NCI-H1417 treated with DMSO at 0.1 percent for 48 hours (cell line): ENCODE data around the gene REEP2.
"Not testable (repeated sequence)": the region's sequence is repeated elsewhere in the genome, so short reads cannot be mapped to it uniquely, and the experiment has no call there.

ENCODE experiments used
- DNase-seq: peaks from one replicate; lab custom pipeline; 2025; lab: John Stamatoyannopoulos, UW

REEP2 gene

GRCh38 chr5:138466125-138466899, 27.5 kb downstream of the REEP2 start:
- DNase-seq = no peak

DNA sequence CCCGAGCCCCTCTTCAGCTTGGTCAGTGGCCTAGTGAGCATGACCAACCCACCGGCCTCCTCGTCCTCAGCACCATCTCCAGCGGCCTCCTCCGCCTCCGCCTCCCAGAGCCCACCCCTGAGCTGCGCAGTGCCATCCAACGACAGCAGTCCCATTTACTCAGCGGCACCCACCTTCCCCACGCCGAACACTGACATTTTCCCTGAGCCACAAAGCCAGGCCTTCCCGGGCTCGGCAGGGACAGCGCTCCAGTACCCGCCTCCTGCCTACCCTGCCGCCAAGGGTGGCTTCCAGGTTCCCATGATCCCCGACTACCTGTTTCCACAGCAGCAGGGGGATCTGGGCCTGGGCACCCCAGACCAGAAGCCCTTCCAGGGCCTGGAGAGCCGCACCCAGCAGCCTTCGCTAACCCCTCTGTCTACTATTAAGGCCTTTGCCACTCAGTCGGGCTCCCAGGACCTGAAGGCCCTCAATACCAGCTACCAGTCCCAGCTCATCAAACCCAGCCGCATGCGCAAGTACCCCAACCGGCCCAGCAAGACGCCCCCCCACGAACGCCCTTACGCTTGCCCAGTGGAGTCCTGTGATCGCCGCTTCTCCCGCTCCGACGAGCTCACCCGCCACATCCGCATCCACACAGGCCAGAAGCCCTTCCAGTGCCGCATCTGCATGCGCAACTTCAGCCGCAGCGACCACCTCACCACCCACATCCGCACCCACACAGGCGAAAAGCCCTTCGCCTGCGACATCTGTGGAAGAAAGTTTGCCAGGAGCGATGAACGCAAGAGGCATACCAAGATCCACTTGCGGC, 28.2 kb downstream of the REEP2 start:
- DNase-seq = no peak

DNA sequence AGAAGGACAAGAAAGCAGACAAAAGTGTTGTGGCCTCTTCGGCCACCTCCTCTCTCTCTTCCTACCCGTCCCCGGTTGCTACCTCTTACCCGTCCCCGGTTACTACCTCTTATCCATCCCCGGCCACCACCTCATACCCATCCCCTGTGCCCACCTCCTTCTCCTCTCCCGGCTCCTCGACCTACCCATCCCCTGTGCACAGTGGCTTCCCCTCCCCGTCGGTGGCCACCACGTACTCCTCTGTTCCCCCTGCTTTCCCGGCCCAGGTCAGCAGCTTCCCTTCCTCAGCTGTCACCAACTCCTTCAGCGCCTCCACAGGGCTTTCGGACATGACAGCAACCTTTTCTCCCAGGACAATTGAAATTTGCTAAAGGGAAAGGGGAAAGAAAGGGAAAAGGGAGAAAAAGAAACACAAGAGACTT, 28.9 kb downstream of the REEP2 start:
- no peak for DNase-seq

DNA sequence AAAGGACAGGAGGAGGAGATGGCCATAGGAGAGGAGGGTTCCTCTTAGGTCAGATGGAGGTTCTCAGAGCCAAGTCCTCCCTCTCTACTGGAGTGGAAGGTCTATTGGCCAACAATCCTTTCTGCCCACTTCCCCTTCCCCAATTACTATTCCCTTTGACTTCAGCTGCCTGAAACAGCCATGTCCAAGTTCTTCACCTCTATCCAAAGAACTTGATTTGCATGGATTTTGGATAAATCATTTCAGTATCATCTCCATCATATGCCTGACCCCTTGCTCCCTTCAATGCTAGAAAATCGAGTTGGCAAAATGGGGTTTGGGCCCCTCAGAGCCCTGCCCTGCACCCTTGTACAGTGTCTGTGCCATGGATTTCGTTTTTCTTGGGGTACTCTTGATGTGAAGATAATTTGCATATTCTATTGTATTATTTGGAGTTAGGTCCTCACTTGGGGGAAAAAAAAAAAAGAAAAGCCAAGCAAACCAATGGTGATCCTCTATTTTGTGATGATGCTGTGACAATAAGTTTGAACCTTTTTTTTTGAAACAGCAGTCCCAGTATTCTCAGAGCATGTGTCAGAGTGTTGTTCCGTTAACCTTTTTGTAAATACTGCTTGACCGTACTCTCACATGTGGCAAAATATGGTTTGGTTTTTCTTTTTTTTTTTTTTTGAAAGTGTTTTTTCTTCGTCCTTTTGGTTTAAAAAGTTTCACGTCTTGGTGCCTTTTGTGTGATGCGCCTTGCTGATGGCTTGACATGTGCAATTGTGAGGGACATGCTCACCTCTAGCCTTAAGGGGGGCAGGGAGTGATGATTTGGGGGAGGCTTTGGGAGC, 29.5 kb downstream of the REEP2 start:
- no peak for DNase-seq

DNA sequence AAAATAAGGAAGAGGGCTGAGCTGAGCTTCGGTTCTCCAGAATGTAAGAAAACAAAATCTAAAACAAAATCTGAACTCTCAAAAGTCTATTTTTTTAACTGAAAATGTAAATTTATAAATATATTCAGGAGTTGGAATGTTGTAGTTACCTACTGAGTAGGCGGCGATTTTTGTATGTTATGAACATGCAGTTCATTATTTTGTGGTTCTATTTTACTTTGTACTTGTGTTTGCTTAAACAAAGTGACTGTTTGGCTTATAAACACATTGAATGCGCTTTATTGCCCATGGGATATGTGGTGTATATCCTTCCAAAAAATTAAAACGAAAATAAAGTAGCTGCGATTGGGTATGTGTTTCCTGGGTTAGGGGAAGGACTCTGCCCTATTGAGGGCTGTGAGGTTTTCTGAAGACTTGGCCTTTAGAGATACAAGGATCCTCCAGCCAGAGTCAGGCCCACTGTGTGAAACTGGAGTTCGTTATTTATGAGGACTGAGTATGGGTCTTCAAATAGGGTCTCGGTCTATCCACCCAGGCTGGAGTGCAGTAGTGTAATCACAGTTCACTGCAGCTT, 30.2 kb downstream of the REEP2 start:
- DNase-seq = no peak

DNA sequence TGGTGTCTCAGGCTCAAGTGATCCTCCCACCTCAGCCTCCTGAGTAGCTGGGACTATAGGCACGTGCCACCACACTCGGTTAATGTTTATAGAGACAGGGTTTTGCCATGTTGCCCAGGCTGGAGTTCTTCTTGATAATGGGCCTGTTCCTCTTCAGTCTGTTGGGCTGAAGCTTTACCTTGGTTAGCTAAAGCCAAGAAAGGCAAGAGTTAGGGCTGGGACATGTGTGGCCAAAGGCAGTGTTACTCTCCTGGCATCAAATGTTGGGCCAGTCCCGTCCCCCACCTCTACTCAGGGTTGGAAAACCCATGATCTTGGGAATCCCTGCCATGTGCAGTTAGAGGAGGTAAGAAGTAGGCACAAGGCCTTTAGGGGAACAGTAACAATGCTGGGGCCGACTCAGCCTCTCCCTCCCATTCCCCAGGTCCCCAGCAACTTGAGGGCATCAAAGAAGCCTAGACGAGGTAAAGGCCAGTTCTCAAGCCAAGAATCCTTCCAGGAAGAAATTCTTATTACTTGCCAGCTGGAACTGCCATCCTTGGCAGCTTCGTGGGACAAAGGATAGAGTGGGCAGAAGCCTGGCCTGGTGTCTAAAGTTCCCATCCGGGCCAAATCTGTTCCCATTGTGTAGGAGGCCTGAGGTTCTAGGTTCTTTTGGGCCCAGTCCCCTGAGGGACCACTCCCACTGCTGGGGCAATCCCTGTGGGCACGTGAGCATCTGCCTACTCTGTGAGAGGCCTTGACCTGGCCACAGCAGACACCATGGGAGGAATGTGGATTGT, 30.9 kb downstream of the REEP2 start:
- DNase-seq = no peak

- no peak for DNase-seq
Measured at GRCh38 chr5:138470322-138471051, 31.6 kb downstream of the REEP2 start.

DNA sequence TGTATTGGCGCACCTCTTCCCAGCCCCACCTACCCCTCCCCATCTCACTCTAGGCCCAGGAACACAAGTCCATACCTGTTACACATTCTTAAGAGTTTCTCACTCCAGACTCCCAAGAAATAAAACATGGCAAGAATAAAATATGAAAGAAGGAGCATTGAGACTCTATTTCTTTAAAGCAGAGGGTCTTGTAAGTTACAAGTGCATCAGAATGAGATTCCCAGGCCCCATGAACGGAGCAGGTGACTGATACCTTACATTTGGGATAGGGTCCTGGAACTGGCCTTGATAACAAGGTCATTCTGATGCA, 32.1 kb downstream of the REEP2 start:
- DNase-seq = no peak

GRCh38 chr5:138472353-138472752, 33.5 kb downstream of the REEP2 start:
- no peak for DNase-seq

GRCh38 chr5:138473151-138473550, 34.3 kb downstream of the REEP2 start:
- not testable (repeated sequence) for DNase-seq

GRCh38 chr5:138476918-138477317, 38.1 kb downstream of the REEP2 start:
- DNase-seq = no peak

- DNase-seq = no peak
Measured at GRCh38 chr5:138482638-138483037, 43.8 kb downstream of the REEP2 start.

DNA sequence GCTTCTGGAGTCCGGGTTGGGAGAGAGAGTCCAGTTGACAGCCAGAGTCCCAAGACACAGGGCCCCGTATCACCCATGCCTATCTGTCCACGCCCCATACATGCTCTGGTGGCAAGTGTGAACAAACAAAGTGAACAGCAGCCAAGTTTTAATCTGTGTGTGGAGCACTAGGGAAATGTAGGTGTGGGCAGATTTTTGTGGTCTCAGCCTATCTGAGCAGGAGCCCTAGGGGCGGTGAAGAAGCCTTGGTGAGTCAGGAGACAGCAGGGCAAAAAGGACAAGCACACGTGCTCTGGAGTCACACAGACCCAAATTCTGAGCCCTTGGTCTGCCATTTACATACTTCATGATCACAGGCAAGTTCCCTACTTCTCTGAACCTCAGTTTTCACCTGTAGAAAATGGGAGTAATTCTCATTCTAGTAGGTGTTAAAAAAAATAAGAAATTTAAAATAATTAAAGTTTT, 49.7 kb downstream of the REEP2 start:
- DNase-seq = no peak

DNA sequence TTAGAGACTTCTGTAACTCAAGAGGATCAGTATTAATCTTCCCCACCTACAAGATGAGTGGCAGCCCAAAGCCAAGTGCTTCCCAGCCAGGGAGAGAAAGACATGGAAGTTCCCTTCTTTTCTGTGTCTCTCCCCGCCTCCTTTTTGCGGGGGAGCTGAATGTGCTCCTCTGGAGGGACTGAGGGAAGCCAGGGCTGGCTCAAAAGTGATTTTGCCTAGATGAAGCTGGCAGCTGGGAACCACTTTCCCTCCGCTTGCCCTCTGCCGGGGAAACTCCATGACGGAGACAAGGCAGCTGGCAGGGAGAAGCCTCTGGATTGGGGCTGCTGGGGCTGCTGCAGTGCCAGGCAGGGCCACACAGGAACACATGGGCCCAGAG, 50.8 kb downstream of the REEP2 start:
- DNase-seq = no peak

DNA sequence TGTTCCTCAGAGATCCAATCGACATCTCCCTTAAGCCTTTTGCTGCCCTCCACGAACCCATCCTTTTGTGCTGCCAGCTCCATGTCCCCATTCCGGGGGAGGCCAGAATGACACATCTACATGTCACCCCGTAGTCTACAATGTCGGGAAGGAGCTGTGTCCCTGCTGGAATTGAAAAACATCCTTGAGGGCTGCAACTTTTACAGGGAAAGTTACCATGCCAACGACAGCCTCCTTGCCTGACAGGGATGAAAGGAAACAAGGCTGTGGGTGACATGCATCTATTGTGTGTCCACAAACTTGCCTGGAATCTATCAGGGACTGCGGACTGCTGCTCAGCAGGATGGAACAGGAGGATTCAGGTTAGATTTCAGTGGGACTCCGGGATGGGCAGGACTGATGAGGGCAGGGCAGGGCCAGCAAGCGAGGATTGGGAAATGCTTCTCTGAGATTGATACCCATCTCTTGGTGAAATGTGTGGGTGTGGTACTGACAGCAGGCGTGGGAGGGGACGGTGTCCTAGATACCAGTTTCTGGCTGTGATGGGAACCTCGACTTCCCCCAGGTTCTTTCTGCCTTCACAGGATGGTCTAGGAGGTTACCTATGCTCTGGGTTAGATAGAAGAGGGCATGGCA, 51.9 kb downstream of the REEP2 start:
- DNase-seq = no peak

GRCh38 chr5:138491284-138491648, 52.4 kb downstream of the REEP2 start:
- no peak for DNase-seq

- no peak for DNase-seq
Measured at GRCh38 chr5:138491669-138492559, 53.1 kb downstream of the REEP2 start.

GRCh38 chr5:138492560-138493045, 53.7 kb downstream of the REEP2 start:
- no peak for DNase-seq

- DNase-seq = no peak
Measured at GRCh38 chr5:138495351-138495750, 56.5 kb downstream of the REEP2 start.
